ENCODE data around the gene ELF1. TPM values are rescaled to one million over a fixed set of nuclear protein-coding genes. Genes with fewer than 3 reads are reported as not detected.

Gene ELF1
- total and polyA plus RNA-seq, 2 of the 4 experiments (the other 2 are of a cell fraction) = 25.4 to 27.6 TPM

DNA sequence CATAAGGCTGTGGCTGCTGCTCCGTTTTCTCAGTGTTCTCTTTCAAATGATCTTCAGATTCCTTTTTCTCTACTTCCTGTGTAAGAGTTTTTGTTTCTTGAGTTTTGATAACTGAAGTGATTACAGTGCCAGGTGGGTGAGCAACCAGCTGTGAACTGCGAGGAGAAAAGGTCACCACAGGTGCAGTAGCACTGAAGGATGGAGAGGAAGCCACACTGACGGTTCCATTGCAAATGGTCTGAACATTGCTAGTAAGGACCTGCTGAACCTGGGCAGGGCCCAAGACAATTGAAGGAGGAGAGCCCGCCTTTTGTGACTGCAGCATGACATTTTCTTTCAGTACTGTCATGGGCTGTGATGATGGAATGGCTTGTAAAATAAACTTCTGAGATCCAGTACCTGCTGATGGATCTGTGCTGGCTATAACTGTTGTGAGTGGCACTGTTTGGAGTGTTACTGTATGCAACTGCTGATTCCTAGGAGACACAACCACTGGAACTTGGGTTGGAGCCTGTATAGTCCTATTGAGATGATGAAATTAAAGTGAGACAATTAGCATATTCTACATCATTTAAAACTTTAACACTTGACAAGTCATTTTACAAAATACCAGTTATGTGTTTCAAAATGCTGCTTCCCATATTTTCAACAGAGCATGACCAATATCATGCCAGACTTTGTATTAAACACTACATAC is 85.5 kb downstream of the ELF1 start:
- Histone ChIP-seq H2AFZ (replicated peaks; ENCODE audit: low read length, poor library complexity) (no peak overlapping the region), H2BK120ac (ENCODE audit: low read depth, low read length) (no peak overlapping the region), H3K4me2 (ENCODE audit: low read depth, low read length) (no peak overlapping the region), H3K4me3 (ENCODE audit: insufficient read depth, low read depth, low read length) (no peak overlapping the region), H2BK5ac (ENCODE audit: low read depth, low read length, poor library complexity, severe bottlenecking) (no peak overlapping the region), H3K56ac (ENCODE audit: extremely low read depth, insufficient read depth, low read length) (no peak overlapping the region), H3K4me1 (ENCODE audit: control insufficient read depth, insufficient read depth, low read length) (no peaks in the 10 kb centered on the region), H3K23ac (ENCODE audit: low read depth, low read length) (no peak overlapping the region), H3K18ac (ENCODE audit: low read depth, low read length) (no peak overlapping the region), H4K91ac (ENCODE audit: insufficient read depth, low read depth, low read length) (no peak overlapping the region), H4K8ac (ENCODE audit: low read depth in 2 of 2, low read length in 2 of 2) (no peak overlapping the region), H3K4ac (ENCODE audit: low read depth, low read length) (no peak overlapping the region), H2AK9ac (replicated peaks; ENCODE audit: low read depth, low read length, poor library complexity) (no peak overlapping the region), H2BK20ac (ENCODE audit: low read depth, low read length) (no peak overlapping the region), H4K20me1 (ENCODE audit: insufficient read depth, low read length) (no peaks in the 10 kb centered on the region), H3K27me3 (ENCODE audit: control insufficient read depth, insufficient read depth, low read length) (no peaks in the 10 kb centered on the region), H3K9me1 (ENCODE audit: insufficient read depth, low read length) (peaks cover 4% of the 10 kb centered on the region; the same call in 1 of the 2 replicates), H3K36me3 (ENCODE audit: control insufficient read depth, insufficient read depth, low read length) (peaks cover 14% of the 10 kb centered on the region), H3K14ac (replicated peaks; ENCODE audit: low read depth, low read length) (no peak overlapping the region), H3K9me3 (ENCODE audit: control insufficient read depth, insufficient read depth, low read length) (no peaks in the 10 kb centered on the region), H2AK5ac (ENCODE audit: low read depth, low read length) (no peak overlapping the region), H2BK15ac (ENCODE audit: low read depth, low read length) (no peak overlapping the region), H3K9ac (ENCODE audit: low read depth, low read length) (no peak overlapping the region), H3K79me1 (ENCODE audit: low read depth in 1 of 2, low read length in 2 of 2) (peaks cover 3 to 13% of the 10 kb centered on the region in 2 experiments; a peak in 2 of 4 replicates), H4K5ac (ENCODE audit: low read depth, low read length) (no peak overlapping the region), H3K27ac (ENCODE audit: insufficient read depth, low read length) (no peak overlapping the region)
- TSS peak; percentile 77 for BruUV-seq (replicated peaks)
- DNase-seq (no peak), ATAC-seq (ENCODE audit: low read depth) (no peak)
- ChIA-PET CTCF (interaction anchor here (0.6 kb wide), 1 partner anchor 35 kb away, joined by 3 read pairs; no protein-coding TSS in a partner anchor), POLR2A (ENCODE audit: unreplicated experiment) (no interaction called here)
- intact Hi-C loops (cut with micrococcal nuclease) (no loop called here), dilution Hi-C loops (cut with HindIII; ENCODE audit: low sequenced_read_pairs, unreplicated experiment) (no loop called here), in situ Hi-C loops (cut with MboI; ENCODE audit: low sequenced_read_pairs) (no loop called here)
- WGBS, 2 experiments (ENCODE audit: extremely low coverage in 2 of 2, insufficient read length in 1 of 2) = 100% methylated on average over 1 of the region's 4 CpGs; no CpG with 5 or more reads in 1 of the 2 experiments
- TF ChIP-seq FOS (IDR thresholded peaks at IDR 0.05; ENCODE audit: low read depth, low read length) (no peak), CHD1 (IDR thresholded peaks at IDR 0.05; ENCODE audit: low read depth, low read length) (no peak), POLR2A (IDR thresholded peaks at IDR 0.05; ENCODE audit: low read depth, low read length) (no peak), CEBPB (IDR thresholded peaks at IDR 0.05; ENCODE audit: low read depth, low read length) (no peak), NFE2L2 (IDR thresholded peaks at IDR 0.05; ENCODE audit: low read depth, low read length) (no peak)
